Neural progenitor cell (in vitro differentiated cells): Measurements from ENCODE around the gene KCNIP1.
"Not testable (repeated sequence)": the region's sequence is repeated elsewhere in the genome, so short reads cannot be mapped to it uniquely, and the experiment has no call there.

ENCODE experiments used
- EZH2 ChIP-seq: fragments of 200-600 bp; sonication (generic); IDR thresholded peaks from 2 replicates; pipeline ENCODE4 v1.6.1; 2017; ENCODE audit warnings: antibody characterized with exemption, mild to moderate bottlenecking, moderate library complexity
- EZH2phosphoT487 ChIP-seq: fragments of 200-600 bp; sonication (generic); IDR thresholded peaks from 2 replicates; pipeline ENCODE4 v1.6.1; 2017; ENCODE audit warnings: antibody characterized with exemption
- TF ChIP-seq, protein P1 (sequence below): fragments of 200-600 bp; sonication (generic); IDR thresholded peaks from 2 replicates; pipeline ENCODE4 v1.5.1; 2017; ENCODE audit warnings: antibody characterized with exemption, mild to moderate bottlenecking

GRCh38 chr5:170762298-170762697 is 258.5 kb downstream of the KCNIP1 start:
- TF ChIP-seq, protein P1, sequence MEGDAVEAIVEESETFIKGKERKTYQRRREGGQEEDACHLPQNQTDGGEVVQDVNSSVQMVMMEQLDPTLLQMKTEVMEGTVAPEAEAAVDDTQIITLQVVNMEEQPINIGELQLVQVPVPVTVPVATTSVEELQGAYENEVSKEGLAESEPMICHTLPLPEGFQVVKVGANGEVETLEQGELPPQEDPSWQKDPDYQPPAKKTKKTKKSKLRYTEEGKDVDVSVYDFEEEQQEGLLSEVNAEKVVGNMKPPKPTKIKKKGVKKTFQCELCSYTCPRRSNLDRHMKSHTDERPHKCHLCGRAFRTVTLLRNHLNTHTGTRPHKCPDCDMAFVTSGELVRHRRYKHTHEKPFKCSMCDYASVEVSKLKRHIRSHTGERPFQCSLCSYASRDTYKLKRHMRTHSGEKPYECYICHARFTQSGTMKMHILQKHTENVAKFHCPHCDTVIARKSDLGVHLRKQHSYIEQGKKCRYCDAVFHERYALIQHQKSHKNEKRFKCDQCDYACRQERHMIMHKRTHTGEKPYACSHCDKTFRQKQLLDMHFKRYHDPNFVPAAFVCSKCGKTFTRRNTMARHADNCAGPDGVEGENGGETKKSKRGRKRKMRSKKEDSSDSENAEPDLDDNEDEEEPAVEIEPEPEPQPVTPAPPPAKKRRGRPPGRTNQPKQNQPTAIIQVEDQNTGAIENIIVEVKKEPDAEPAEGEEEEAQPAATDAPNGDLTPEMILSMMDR, result not testable (repeated sequence)
- TF ChIP-seq EZH2, EZH2phosphoT487: not testable (repeated sequence)
